HuH-7.5 (cell line): ENCODE results near the gene SUCLG2.

Source experiments
- DNase-seq: peaks from one replicate; pipeline ENCODE4 v3.0.0; 2011; ENCODE audit warnings: low spot score

Gene SUCLG2, protein sequence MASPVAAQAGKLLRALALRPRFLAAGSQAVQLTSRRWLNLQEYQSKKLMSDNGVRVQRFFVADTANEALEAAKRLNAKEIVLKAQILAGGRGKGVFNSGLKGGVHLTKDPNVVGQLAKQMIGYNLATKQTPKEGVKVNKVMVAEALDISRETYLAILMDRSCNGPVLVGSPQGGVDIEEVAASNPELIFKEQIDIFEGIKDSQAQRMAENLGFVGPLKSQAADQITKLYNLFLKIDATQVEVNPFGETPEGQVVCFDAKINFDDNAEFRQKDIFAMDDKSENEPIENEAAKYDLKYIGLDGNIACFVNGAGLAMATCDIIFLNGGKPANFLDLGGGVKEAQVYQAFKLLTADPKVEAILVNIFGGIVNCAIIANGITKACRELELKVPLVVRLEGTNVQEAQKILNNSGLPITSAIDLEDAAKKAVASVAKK

DNA sequence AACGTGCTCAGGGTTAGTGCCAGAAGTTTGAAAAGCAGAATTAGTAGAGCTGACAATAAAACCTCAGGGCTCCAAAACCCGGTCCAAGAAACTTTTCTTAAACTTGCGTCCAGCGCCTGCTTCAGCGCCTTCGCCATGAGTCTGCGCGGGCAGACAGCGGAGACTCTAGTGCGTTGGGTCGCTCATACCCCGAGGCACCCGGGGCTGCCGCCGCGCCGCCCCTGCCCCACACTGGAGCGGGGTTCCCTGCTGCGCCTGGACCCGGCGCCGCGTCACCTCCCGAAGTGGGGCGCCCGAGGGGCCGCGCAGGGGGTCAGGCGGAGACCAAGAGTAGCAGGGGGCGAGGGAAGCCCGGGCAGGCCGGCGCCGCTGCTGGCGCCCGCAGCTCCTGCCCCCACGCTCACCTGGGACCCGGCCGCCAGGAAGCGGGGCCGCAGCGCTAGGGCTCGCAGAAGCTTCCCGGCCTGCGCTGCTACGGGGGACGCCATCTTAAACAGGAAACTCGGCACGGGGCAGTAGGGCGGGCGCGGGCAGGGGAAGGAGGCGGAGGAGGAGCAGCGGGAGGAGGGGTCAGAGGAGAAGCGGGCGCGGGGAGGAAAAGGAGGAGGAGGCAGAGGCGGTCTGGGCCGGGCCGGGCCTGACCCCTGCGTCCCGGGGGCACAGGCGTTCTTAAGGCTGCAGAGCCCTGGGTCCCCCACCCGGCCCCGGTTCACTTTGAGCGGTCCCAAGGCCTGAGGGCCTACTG lies at the start of gene SUCLG2:
Gene SUCLG2 (minus strand): TSS at position 514 of the 745 bp plus-strand sequence. CDS start 26 bp downstream, at position 488.
- peak; percentile 12 for DNase-seq

GRCh38 chr3:67700596-67700995 lies 46.2 kb upstream of the SUCLG2 start:
- DNase-seq: no peak

DNA sequence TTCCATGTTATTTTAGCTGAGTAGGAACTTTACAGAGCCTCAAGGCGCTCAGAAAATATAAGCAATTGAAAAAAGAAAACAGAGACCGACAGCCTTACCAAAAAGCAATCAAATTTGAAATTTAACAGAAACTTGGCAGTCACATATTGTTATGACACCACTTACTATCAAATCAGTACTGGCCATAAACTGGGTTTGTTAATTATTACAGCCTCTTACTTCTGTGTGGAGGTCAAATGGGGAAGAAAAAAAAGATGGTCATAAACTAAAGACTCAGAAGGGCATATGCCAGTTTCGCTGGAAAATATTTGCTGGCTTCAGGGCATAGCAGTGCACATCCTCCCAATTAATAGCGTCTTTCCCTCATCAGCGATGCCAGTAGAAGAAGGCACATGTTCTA lies 45.5 kb upstream of the SUCLG2 start:
- DNase-seq: no peak

DNA sequence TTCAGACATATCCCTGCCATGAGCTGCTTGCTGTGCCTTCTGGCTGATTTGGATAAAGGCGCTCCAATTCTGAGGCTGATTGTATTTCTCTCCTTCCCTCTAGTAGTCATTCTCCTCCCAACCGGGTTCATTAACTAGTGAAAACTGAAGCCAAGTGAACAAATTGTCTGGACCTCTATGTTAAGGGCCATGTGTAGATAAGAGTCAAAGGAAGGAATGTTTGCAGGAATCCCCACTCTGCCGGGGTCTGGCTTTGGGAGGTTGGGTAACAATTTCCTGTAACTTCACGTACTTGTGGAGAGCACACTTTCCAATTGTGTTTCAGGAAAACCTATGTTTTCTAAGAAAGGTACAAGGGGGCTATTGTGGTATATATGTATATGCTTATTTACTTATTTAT lies 38.2 kb upstream of the SUCLG2 start:
- DNase-seq: no peak

GRCh38 chr3:67691926-67692325 lies 37.5 kb upstream of the SUCLG2 start:
- no peak for DNase-seq

GRCh38 chr3:67691207-67691606 lies 36.8 kb upstream of the SUCLG2 start:
- no peak for DNase-seq

DNA sequence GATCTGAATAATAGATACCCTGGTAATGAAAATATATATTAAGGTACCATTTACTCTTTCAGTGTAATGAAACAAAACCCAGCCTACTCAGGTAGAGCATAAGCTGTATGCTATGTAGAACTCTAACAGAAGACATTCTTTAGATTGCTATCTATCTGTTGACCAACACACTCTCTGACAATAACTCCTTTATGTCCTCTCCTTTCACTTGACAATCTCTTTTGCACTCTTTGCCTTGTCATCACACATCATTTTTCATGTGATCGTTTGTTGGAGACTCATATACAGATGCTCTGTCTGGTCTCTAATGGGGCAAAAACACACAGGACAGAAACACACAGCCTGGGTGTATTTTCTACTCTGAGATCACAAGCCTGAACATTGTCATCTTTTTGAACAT lies 35.4 kb upstream of the SUCLG2 start:
- no peak for DNase-seq

DNA sequence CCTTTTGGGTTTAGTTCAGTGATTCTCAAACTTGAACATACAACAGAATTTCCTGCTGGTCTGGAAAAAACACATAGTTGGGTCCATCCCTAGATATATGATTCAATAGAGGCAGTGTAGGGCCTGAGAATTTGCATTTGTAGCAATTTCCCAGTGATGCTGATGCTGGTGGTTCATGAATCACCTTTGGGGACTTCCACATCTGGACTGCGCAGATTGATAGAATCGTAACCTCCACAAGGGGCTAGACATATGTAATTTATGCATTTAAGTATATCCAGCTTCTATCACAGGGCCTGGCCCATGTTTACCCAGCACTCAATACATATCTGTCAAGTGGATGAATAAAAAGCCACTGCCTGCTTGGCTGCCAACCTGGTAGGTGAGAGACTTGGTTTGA lies 33.8 kb upstream of the SUCLG2 start:
- DNase-seq: no peak

- DNase-seq: no peak
Observed at GRCh38 chr3:67686069-67686468, 31.7 kb upstream of the SUCLG2 start.

DNA sequence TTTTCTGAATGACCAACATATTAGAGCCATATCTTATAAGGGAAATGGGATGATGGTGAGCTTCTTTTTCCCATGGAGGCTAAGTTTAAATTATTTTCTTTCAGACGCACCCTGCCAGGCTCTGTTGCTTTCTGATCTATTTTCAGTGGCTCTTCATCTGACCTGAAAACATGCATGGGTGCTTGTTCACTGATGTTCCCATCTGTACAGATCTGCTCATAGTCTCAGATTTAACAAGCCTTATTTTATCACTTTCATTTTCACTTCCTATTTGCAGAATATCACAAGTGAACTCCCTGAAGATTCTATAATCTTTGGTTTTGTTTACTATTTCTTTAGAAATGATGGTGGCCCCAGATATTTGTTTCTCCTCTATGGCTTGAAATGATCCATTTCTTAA lies 31.1 kb upstream of the SUCLG2 start:
- DNase-seq: no peak

GRCh38 chr3:67684211-67684610 lies 29.8 kb upstream of the SUCLG2 start:
- no peak for DNase-seq

DNA sequence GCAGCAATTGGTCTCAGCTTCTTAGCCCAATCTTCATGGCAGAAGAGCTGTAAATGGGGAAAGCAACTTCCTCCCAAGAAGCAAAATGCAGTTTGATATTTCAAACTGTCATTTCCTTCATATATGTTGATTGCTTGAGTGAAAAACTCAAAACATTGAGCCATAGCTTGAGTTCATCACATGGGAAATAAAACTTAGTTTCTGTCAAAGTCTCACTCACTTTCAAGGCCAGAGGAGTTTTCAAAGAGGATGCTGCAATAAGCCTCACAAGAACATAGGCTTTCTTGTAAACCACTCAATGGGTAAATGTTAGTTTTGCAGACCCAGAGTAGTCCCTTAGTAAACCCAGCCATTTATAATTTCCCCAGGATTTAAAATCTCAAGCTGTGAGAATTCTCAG lies 29.1 kb upstream of the SUCLG2 start:
- DNase-seq: no peak

DNA sequence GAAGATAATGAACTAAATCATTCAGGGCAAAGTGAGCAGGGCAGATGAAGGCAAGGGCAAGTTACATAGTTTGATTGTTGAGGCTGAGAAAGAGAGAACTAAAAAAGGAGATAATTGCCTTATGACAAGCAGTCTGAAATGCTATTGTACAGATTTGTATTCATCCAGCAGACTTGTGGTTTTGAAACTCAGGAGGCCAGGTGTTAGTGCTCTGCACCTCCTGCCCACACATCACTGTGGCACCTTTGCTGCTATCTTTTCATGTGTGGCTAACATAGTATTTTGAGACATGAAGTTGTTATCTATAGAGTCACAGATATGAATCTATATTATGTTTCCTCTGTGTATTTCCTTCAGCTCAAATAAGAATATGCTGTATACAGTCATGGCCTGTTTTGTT lies 24.3 kb upstream of the SUCLG2 start:
- no peak for DNase-seq

- DNase-seq: no peak
Observed at GRCh38 chr3:67674055-67674454, 19.6 kb upstream of the SUCLG2 start.

GRCh38 chr3:67662733-67663132 lies 8.3 kb upstream of the SUCLG2 start:
- DNase-seq: no peak

- DNase-seq: no peak
Observed at GRCh38 chr3:67661089-67661488, 6.7 kb upstream of the SUCLG2 start.

GRCh38 chr3:67657192-67657591 lies 2.8 kb upstream of the SUCLG2 start:
- no peak for DNase-seq

GRCh38 chr3:67656614-67657013 lies 2.2 kb upstream of the SUCLG2 start:
- DNase-seq: no peak

- no peak for DNase-seq
Observed at GRCh38 chr3:67655364-67656121, 1.1 kb upstream of the SUCLG2 start.

GRCh38 chr3:67654844-67655177 lies 399 bp upstream of the SUCLG2 start:
- no peak for DNase-seq

DNA sequence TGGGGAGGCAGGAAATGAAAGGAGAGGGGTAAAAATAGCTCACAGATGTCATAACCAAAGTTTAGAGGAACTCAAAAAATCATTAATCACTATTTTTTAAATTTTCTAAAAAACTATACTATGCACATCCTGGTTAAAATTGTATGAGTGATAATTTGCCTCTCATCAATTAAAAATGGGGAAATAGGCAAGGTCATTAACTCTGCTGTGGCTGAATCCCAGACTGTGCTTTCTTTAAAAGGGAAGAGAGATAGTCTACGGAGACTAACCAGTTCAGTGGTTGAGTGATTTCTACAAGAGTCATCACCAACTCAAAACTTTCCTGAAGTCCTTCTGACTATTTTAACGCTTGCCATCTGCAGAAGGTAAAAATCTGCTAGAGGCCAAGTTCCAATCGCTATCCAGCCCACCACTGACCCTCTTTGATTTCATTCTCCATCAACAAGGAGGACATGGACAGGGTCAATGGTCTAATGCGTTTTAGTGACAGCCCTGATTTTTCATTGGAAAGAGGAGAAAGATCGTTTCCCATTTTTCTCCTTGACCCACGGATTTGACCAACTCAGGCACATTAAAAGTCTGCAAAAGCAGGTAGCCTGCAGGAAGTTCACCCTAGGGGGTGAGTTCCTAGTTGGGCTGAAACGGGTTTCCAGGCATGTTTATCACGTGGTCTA lies 850 bp downstream of the SUCLG2 start:
- peak; percentile 8 for DNase-seq

- no peak for DNase-seq
Observed at GRCh38 chr3:67650084-67650483, 4.3 kb downstream of the SUCLG2 start.
